Stimulated activated CD8-positive, alpha-beta memory T cell treated with anti-CD3 and anti-CD28 coated beads, Interleukin-4, amount 100 ng/mL, for 48 hours (primary cell): ENCODE data around the gene ATP13A3.
A peak's percentile ranks its signal among the peaks of the same experiment; 100 is the strongest.

Experiments
- DNase-seq: peaks from one replicate; pipeline ENCODE4 v3.0.0-alpha.2; 2020

Gene ATP13A3

GRCh38 chr3:194431554-194431953 lies 55.2 kb downstream of the ATP13A3 start:
- DNase-seq: no peak

GRCh38 chr3:194425399-194425798 lies 61.4 kb downstream of the ATP13A3 start:
- no peak for DNase-seq

DNA sequence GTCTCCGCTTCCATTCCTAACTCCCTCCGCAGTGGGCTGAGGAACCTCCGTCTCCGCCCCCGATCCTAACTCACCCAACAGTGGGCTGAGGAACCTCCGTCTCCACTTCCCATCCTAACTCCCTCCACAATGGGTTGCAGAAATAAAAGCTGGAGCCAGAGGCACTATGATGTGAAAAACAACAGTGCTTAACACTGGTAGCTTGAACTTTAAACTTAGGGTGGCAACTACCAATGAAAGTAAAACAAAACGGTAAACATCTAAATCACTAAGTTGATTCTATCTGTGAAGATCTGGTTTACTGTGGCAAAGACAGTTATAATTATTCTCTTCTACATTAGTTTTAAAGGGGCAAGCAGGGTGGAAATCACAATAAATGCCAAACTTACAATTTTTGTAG lies 61.8 kb downstream of the ATP13A3 start:
- DNase-seq: no peak

GRCh38 chr3:194424373-194424772 lies 62.4 kb downstream of the ATP13A3 start:
- DNase-seq: no peak

GRCh38 chr3:194423317-194423716 lies 63.5 kb downstream of the ATP13A3 start:
- no peak for DNase-seq

- no peak for DNase-seq
These were observed 64.6 kb downstream of the ATP13A3 start for GRCh38 chr3:194422188-194422587.

- DNase-seq: no peak
These were observed 68.1 kb downstream of the ATP13A3 start for GRCh38 chr3:194418671-194419070.

DNA sequence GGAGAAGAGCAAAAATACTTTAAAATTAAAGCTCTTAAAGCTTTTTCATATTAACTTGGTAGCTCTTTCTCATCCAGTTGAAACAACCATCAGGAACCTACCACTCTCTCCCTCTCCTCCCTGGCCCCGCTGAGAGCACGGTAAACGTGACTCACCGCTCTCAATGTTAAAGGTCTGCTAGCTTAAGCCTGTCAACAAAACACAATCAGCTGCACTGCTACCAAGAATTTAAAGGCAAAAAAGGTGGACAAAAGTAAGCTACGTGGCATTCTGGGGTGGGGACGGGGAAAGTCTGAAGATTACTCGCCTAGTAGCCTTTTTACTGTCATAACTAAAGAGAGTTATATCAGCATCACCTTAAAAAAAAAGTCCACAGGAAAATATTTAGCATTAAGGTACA lies 79.4 kb downstream of the ATP13A3 start:
- no peak for DNase-seq

DNA sequence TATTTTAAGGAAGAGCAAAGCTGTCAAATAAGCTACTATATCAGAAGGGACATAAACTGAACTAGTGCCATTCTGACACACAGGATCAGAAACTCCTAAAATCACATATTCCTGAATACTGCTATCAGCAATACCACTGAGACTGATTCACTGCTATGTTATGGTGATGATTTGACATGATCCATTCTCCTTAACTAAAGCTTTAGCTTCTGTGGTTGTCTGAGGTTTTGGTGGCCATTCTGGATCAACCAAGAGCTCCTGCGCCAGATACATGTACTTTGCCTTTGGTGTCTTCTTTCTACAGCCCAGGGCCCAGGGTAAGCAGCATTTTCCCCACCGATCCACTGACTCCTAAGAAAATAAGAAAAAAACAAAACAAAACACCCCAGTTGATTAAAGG lies 81.0 kb downstream of the ATP13A3 start:
- DNase-seq: no peak

- DNase-seq: no peak
These were observed 82.2 kb downstream of the ATP13A3 start for GRCh38 chr3:194404365-194405140.

- DNase-seq: no peak
These were observed 84.9 kb downstream of the ATP13A3 start for GRCh38 chr3:194401868-194402329.

GRCh38 chr3:194401346-194401745 lies 85.5 kb downstream of the ATP13A3 start:
- DNase-seq: no peak

- no peak for DNase-seq
These were observed 86.9 kb downstream of the ATP13A3 start for GRCh38 chr3:194399874-194400411.

GRCh38 chr3:194399166-194399565 lies 87.6 kb downstream of the ATP13A3 start, which contains the start of gene GP5:
Gene GP5, minus strand, starts transcription at chr3:194399266. Its CDS starts 984 bp downstream, at chr3:194398282.
- DNase-seq: no peak

DNA sequence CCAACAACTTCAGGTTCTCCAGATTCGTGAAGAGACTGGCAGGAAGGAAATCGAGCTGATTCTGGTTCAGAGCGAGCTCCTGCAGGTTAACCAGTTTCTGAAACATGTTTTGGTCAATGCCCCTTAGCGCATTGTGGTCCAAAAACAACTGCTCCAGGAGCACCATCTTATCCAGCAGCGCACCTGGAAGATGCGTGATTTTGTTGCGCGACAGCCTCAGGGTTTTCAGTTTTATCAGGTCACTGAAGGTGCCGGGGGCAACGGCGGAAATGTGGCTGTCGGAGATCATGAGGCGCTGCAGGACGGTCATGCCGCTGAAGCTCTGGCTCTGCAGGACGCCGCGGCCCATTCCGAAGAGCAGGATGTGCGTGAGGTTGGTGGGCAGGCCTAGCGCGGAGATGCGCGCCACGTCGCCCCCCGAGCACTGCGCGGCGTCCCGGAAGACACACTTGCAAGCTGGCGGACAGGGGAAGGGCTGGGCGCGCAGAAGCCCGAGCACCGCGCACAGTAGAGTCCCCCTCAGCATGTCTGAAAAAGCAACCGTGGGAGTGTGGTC lies 89.0 kb downstream of the ATP13A3 start:
- DNase-seq: peak; percentile 54

DNA sequence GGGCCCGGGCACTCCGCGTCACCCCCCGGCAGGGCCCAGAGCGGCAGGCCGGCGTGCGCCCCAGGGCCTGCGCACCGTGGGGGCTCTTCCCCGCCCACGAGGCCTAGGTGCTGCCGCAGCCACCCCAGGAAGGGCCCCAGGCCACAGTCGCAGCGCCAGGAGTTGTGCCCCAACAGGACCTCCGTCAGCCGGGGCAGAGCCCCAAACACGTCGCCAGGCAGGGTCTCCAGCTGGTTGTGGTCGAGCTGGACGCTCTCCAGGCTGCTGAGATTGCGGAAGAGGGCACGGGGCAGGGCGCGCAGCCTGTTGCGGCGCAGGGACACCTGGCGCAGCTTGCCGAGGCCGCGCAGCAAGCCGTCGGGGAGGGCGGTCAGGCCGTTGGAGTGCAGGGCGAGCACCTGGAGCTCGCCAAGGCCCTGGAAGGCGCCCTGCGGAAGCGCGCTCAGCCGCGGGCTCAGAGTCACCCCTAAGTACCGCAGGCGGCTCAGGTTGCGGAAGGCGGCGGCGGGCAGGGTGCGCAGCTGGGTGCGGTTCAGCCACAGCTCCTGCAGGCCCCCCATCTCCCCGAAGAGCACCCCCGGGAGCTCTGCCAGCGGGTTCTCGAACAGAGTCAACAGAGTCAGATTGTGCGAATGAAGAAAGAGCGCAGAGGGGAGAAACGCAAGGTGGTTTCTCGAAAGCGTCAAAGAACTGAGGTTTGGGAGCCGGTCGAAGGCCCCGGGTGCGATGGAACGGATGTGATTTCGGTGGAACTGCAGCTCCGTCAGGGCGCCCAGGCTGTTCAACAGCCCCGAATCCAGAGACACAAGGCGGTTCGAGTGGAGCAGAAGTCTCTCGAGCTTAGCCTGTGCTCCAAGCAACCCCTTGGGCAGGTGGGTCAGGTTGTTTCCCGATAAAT lies 89.7 kb downstream of the ATP13A3 start:
- DNase-seq: peak; percentile 59

DNA sequence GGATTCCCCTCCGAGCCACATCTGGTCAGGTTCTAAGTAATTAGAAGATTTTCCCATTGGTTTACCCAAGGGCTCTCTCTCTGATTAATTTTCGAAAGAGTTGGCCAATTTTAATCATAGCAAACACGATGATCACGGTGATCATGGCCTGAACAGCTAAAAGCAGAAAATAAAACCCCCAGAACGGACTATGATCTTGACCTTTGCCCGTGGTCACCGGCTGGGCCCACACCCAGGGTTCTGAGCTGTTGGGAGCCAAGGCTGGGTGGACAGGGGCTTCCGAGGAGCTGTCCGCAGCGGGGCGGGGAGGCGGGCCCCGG lies 90.3 kb downstream of the ATP13A3 start:
- DNase-seq: no peak

- peak; percentile 73 for DNase-seq
These were observed 90.8 kb downstream of the ATP13A3 start for GRCh38 chr3:194395778-194396538.

GRCh38 chr3:194395212-194395611 lies 91.6 kb downstream of the ATP13A3 start:
- DNase-seq: no peak

DNA sequence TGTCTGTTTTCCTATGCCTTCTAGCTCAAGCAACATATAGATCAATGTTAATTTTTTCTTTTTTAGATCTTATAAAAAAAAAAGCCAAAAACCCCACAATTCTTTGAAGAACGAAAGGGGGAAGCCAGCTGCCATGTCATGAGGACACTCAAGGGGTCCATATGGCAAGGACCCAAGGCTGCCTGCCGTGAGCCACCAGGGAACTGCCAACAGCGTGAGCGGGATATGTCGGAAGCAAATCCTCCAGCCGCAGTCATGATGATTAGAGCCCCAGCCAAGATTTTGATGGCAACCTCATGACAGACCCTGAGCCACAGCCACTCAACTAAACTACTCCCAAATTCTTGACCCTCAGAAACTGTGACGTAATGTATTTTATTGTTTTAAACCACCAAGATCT lies 94.2 kb downstream of the ATP13A3 start:
- no peak for DNase-seq

DNA sequence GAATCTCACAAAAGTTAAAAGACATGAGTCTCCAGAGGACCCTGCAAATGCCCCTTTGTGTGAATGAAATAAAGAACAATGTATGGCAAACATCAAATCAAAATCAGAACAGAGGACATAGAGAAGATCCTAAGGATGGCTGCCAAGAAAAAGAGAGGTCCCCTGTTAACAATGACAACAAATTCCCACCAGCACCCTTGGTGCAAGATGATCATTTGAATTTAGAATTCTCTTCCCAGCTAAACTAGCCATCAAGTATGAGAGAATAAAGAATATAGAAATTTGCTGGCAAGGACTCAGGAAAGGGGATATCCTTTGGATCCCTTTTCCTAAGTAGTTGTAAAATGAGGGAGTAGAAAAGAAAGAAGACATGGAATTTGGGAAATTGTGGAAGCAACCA lies 96.0 kb downstream of the ATP13A3 start:
- no peak for DNase-seq

DNA sequence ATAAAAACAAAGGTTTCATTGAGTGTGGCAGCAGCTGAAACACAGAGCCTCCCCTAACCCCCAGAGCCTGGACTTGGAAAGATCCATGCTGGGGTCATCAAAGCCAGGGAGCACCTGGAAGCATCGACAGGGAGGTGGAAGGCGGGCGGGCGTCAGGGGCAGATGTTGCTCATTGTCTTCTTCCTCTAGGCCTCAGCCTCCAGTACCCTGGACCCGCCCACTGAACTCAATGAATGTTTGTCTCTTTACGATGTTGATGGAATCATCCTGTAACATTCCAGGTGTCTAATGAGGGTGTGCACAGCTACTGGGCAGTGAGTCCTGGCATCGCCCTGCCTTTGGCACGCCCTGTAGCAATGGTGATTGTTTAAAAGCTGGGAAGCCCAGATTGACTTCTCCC lies 97.5 kb downstream of the ATP13A3 start:
- no peak for DNase-seq
